ENCODE data around the gene C5orf47.

GRCh38 chr5:173964506-173964905 is 24.5 kb upstream of the C5orf47 start:
- no peak for TF ChIP-seq POLR2A (IDR thresholded peaks at IDR 0.05)
- TF ChIP-seq, protein P1, sequence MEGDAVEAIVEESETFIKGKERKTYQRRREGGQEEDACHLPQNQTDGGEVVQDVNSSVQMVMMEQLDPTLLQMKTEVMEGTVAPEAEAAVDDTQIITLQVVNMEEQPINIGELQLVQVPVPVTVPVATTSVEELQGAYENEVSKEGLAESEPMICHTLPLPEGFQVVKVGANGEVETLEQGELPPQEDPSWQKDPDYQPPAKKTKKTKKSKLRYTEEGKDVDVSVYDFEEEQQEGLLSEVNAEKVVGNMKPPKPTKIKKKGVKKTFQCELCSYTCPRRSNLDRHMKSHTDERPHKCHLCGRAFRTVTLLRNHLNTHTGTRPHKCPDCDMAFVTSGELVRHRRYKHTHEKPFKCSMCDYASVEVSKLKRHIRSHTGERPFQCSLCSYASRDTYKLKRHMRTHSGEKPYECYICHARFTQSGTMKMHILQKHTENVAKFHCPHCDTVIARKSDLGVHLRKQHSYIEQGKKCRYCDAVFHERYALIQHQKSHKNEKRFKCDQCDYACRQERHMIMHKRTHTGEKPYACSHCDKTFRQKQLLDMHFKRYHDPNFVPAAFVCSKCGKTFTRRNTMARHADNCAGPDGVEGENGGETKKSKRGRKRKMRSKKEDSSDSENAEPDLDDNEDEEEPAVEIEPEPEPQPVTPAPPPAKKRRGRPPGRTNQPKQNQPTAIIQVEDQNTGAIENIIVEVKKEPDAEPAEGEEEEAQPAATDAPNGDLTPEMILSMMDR (IDR thresholded peaks at IDR 0.05) = no peak

Measured in esophagus squamous epithelium (tissue), 4 donors.